Measurements from ENCODE around the gene ATP2C2. TPM values are rescaled to one million over a fixed set of nuclear protein-coding genes. Genes with fewer than 3 reads are reported as not detected.

The ATP2C2 gene
- total RNA-seq, 1 experiment from 2014 or later: 4.0 TPM

DNA sequence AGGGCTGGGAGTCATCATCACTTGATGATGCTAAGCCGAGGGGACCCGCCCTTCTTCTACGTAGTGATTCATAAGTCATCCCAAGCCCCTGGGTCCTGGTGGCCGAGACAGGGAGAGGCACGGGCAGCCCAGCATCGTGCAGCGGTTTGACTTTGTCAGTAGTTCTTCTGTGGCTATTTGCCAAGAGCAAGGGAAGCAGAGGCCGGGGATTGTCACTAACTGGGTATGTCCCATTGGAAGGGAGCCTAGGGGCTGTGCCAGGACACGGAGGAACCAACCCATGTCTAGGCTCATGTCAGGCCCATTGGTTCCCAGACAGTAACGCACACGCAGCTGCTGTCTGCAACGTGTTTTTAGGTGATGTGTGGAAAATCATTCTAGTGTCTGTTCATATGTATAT lies 58.5 kb downstream of the ATP2C2 start:
- Histone ChIP-seq H3K27me3 (ENCODE audit: insufficient read depth, low read length) (no peaks in the 10 kb centered on the region), H3K4ac (ENCODE audit: low read depth, low read length) (no peak overlapping the region), H2AFZ (ENCODE audit: low read length) (no peak overlapping the region), H2BK120ac (ENCODE audit: low read depth, low read length, poor library complexity, severe bottlenecking) (no peak overlapping the region), H3K23me2 (ENCODE audit: insufficient read length, low read depth, low read length, poor library complexity, severe bottlenecking) (no peaks in the 10 kb centered on the region), H3K18ac (ENCODE audit: insufficient read length, low read depth, low read length) (no peak overlapping the region), H3K23ac (ENCODE audit: insufficient read length, low read depth, low read length) (no peak overlapping the region), H3T11ph (ENCODE audit: low read length) (no peak overlapping the region), H2BK20ac (ENCODE audit: low read depth, low read length, poor library complexity, severe bottlenecking) (no peak overlapping the region), H4K8ac (replicated peaks; ENCODE audit: insufficient read length, low read depth, low read length) (no peak overlapping the region), H2BK5ac (ENCODE audit: insufficient read length, low read length) (no peak overlapping the region), H2BK15ac (ENCODE audit: low read depth, low read length) (no peak overlapping the region), H3K56ac (ENCODE audit: insufficient read length, low read depth, low read length) (no peak overlapping the region), H2BK12ac (ENCODE audit: insufficient read length, low read depth, low read length) (no peak overlapping the region), H3K4me2 (ENCODE audit: insufficient read depth, insufficient read length, low read length) (no peak overlapping the region), H4K5ac (ENCODE audit: insufficient read length, low read depth, low read length) (no peak overlapping the region), H3K14ac (ENCODE audit: insufficient read depth, low read length) (no peak overlapping the region), H3K27ac (ENCODE audit: insufficient read length, low read depth, low read length) (no peak overlapping the region), H4K20me1 (ENCODE audit: control insufficient read depth, insufficient read depth, insufficient read length) (no peaks in the 10 kb centered on the region), H2AK5ac (ENCODE audit: insufficient read length, low read length) (no peak overlapping the region), H3K79me1 (ENCODE audit: insufficient read depth, low read depth, low read length, poor library complexity, severe bottlenecking) (no peaks in the 10 kb centered on the region), H3K9ac (ENCODE audit: extremely low read depth, insufficient read length, low read length) (no peak overlapping the region), H3K9me3 (ENCODE audit: control insufficient read depth, low read depth, low read length) (no peaks in the 10 kb centered on the region), H3K79me2 (ENCODE audit: insufficient read depth, low read length) (no peaks in the 10 kb centered on the region), H3K4me1 (ENCODE audit: insufficient read depth, low read length) (no peaks in the 10 kb centered on the region), H4K91ac (ENCODE audit: insufficient read length, low read depth, low read length) (no peak overlapping the region)
- H3K27me3 Mint-ChIP-seq (ENCODE audit: low read depth): peaks cover 31% of the 10 kb centered on the region
- WGBS (ENCODE audit: extremely low coverage, insufficient read length, low lambda C conversion rate): no CpG with 5 or more reads among the region's 12 CpGs
- no peak for DNase-seq
- peaks cover 3 to 12% (median 6%) of the 10 kb centered on the region in 3 experiments; a peak in 5 of 7 replicates for H3K36me3 Mint-ChIP-seq (ENCODE audit: insufficient read depth in 1 of 3, low read depth in 3 of 3)
- H3K27ac Mint-ChIP-seq: no peak overlapping the region
- TF ChIP-seq, protein P1, sequence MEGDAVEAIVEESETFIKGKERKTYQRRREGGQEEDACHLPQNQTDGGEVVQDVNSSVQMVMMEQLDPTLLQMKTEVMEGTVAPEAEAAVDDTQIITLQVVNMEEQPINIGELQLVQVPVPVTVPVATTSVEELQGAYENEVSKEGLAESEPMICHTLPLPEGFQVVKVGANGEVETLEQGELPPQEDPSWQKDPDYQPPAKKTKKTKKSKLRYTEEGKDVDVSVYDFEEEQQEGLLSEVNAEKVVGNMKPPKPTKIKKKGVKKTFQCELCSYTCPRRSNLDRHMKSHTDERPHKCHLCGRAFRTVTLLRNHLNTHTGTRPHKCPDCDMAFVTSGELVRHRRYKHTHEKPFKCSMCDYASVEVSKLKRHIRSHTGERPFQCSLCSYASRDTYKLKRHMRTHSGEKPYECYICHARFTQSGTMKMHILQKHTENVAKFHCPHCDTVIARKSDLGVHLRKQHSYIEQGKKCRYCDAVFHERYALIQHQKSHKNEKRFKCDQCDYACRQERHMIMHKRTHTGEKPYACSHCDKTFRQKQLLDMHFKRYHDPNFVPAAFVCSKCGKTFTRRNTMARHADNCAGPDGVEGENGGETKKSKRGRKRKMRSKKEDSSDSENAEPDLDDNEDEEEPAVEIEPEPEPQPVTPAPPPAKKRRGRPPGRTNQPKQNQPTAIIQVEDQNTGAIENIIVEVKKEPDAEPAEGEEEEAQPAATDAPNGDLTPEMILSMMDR (conservative IDR thresholded peaks at IDR 0.05): no peak
- peaks cover 3% of the 10 kb centered on the region in 2 experiments; a peak in 2 of 5 replicates for H3K9me3 Mint-ChIP-seq
- H3K4me1 Mint-ChIP-seq: peaks cover 0 to 5% of the 10 kb centered on the region in 2 experiments; a peak in 1 of 4 replicates
- H3K4me3 Mint-ChIP-seq: no peak overlapping the region

Measured in H9 (cell line).